Fibroblast of villous mesenchyme (primary cell): ENCODE results near the gene GP1BA. TPM values are rescaled to one million over a fixed set of nuclear protein-coding genes. Genes with fewer than 3 reads are reported as not detected.

Experiments
- DNase-seq: peaks from one replicate; pipeline ENCODE4 v3.0.0-alpha.2; 2010; ENCODE audit warnings: low read depth
- H3K4me3 ChIP-seq: 2 replicates; pipeline ENCODE4 v1.5.1; 2011; ENCODE audit warnings: low read depth, mild to moderate bottlenecking, low read length
- total RNA-seq: library from RNA; depleted of rRNA; stranded (reverse); fragments of >200 nt; gene quantifications from 2 replicates; pipeline ENCODE4 v1.2.3, GENCODE V29; 2012
- TF ChIP-seq, protein P1 (sequence below): IDR thresholded peaks from 2 replicates; pipeline ENCODE4 v1.5.1; 2012; ENCODE audit warnings: low read depth, mild to moderate bottlenecking, low read length; ENCODE audit not compliant: insufficient read depth

GP1BA gene
- total RNA-seq, 1 donor: not detected

DNA sequence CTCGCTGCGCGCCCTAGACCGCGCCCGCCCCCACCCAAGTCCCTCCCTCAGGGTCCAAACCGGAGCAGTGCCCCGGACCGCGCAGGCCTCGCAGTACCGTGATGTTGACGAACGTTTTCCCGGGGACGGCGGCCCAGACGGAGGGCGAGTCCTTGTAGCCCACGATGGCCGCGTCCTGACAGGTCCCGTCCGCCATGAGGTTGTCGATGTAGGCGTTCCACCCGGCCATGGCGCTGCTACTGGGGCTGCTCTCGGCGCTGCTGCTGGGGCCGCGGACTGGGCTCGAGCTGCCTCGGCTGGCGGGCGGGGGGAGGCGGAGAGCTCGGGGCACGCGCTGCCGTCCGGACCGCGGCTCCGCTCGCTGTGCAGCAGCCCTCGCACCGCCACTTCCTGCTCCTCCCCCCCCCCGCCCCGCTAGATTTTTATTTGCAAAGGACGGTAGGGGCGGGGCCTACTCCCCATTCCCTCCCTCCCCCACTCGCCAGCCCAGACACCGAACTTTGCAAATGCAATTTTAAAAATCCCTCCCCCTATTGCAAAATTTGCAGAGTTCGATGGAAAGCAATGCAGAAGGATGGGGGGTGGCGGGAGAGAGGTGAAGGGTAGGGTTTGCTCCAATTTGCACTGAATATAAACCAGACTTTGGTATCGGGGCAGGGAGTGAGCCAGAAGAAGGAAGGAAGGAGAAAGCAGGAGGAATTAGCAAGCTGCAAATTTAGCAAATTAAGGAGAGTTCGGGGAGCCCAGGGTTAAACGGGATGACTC lies 16.3 kb downstream of the GP1BA start, which contains the start of gene PFN1:
TSS of gene PFN1 (minus strand) at position 365 of the 765 bp plus-strand sequence. CDS start at position 229, 136 bp downstream.
- peak; percentile 97 for DNase-seq
- H3K4me3 ChIP-seq: peak within 1 kb of the TSS; percentile 98
- TF ChIP-seq, protein P1, sequence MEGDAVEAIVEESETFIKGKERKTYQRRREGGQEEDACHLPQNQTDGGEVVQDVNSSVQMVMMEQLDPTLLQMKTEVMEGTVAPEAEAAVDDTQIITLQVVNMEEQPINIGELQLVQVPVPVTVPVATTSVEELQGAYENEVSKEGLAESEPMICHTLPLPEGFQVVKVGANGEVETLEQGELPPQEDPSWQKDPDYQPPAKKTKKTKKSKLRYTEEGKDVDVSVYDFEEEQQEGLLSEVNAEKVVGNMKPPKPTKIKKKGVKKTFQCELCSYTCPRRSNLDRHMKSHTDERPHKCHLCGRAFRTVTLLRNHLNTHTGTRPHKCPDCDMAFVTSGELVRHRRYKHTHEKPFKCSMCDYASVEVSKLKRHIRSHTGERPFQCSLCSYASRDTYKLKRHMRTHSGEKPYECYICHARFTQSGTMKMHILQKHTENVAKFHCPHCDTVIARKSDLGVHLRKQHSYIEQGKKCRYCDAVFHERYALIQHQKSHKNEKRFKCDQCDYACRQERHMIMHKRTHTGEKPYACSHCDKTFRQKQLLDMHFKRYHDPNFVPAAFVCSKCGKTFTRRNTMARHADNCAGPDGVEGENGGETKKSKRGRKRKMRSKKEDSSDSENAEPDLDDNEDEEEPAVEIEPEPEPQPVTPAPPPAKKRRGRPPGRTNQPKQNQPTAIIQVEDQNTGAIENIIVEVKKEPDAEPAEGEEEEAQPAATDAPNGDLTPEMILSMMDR: no peak

DNA sequence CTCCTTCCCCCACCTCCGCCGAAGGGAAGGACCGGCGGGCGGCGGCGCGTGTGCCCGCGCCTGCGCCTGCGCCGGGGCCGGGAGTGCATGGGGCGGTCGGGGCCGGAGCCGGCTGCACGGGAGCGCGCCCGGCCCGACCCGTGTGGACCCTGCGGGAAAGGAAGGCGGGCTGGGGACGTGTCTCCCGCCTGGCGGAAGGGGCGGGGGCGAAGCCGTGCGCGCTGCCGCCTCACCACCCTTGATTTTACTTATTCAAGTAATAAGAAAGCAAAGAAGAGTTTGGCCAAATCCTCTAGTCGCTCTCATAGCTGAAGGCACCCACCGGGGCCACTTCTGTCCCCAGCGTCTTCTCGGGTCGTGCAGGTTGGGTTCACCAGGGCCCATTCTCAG lies 16.8 kb downstream of the GP1BA start:
- TF ChIP-seq, protein P1: no peak
- peak overlapping the region; percentile 98 for H3K4me3 ChIP-seq
- peak; percentile 91 for DNase-seq

DNA sequence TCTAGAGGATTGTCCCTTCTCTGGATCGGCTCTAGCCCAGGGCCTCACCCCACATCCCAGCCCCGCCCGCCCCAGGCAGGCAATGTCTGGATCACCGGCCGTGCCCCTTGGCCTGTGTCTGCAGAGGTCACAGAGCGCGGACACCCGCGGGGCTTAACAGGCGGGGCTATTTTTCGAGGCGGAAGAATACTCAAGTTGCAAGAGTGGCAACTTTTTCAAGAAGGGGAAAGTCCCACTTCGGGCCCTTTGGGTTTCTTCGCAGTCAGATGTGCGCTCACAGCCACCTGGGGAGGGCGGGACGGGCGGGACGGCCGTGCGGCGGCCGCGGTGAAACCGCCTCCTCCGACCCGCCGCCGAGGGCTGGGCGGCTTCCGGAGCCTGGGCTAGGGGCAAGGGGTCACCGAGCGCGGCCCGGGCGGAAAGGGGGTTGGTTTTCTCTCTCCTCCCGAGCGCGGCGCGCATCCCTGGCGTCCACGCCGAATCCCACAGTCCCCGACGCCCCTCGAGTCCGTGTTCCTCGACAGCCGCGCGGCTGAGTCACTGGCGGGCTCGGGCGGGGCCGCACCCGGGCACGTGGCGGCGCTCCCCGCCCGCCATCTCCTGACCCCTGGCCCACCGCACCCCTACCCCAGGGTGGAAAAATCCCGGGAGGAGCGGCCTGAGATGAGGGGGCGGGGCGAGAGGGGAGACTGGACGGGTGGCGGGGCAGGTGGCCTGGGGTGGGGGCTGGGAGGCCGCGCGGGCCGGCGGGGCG lies 17.4 kb downstream of the GP1BA start:
- peak; percentile 88 for DNase-seq
- TF ChIP-seq, protein P1: no peak
- peak overlapping the region; percentile 98 for H3K4me3 ChIP-seq

GRCh38 chr17:4950075-4950745 lies 18.1 kb downstream of the GP1BA start:
- DNase-seq: peak; percentile 37
- peak overlapping the region; percentile 98 for H3K4me3 ChIP-seq
- TF ChIP-seq, protein P1: no peak

DNA sequence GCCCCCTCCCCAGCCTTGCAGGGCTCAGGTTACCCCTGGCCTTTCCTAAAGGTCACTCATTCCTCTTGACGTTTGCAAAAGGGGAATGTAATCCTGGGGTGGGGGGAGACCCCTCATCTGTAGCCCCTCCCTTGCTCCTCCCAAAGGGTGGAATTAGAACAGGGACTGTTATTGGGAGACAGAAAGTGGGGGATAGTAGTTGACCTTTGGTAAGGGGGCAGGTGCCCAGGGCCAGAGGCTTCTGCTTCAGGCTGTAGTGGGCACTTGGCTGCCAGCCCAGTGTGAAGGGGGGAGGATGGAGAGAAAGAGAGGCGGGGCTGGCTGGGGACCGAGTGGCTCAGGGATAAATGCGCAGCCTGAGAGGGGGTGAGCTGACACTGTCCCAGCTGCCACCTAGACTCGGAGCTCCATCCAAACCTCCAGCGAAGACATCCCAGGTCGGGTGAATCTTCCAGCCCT lies 18.7 kb downstream of the GP1BA start, which contains the start of gene ENO3:
TSS of gene ENO3 (plus strand) at position 374 of the 459 bp plus-strand sequence. CDS start 711 bp downstream, outside the sequence.
- no peak for DNase-seq
- TF ChIP-seq, protein P1: no peak
- peak within 1 kb of the TSS; percentile 56 for H3K4me3 ChIP-seq

DNA sequence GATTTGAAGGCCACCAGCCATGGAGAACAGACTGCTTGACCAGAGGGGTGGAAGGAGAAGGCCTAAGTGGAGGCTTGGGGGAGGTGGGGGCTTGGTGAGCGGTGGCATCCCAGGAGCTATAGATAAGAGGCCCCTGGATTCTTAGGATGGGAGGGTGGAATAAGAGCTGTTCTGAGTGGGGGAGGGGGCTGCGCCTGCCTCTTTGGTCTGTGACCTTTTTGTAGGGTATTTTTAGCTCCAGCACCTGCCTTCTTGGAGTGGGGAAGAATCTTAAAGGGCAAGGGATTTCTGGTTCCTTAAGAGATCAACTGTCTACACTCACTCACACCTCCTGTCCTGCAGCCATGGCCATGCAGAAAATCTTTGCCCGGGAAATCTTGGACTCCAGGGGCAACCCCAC lies 19.4 kb downstream of the GP1BA start:
- no peak overlapping the region for H3K4me3 ChIP-seq
- no peak for DNase-seq
- TF ChIP-seq, protein P1: no peak
